A673 (cell line): ENCODE results near the gene ST3GAL4.

Experiments
- CTCF ChIP-seq: fragments of 300-800, 200-600 bp; sonication (generic); conservative IDR thresholded peaks from 2 replicates; pipeline ENCODE4 v1.5.1; 2017; ENCODE audit warnings: low read depth, mild to moderate bottlenecking, antibody characterized with exemption, low read length, moderate library complexity, mixed read lengths
- EZH2 ChIP-seq: fragments of 200-600 bp; sonication (generic); IDR thresholded peaks from 2 replicates; pipeline ENCODE4 v1.6.1; 2017; ENCODE audit warnings: borderline replicate concordance, low read depth, mild to moderate bottlenecking, mixed read lengths, antibody characterized with exemption, low read length; ENCODE audit not compliant: poor library complexity, severe bottlenecking

DNA sequence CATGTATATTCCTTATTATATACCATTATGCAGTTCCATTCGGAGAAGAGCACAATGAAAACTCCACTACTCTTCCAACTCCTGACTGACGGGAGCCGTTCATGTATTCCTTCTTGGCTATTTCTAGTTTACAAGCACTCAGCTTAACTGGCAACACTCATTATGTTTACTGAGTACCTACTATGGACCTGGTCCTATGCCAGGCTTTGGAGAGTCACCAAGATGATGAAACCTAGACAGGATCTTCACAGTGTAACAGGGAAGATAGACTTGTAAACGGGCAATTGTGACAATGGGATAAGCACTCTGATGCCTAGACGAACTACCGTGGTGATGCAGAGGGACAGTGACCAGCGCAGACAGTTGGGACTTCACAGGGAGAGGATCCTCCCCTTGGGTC is 22.3 kb upstream of the ST3GAL4 start:
- TF ChIP-seq CTCF: no peak
- no peak for TF ChIP-seq EZH2
